Testis (tissue), 3 donors: ENCODE results near the gene ABCA3. TPM values are rescaled to one million over a fixed set of nuclear protein-coding genes. Genes with fewer than 3 reads are reported as not detected.

ENCODE experiments used
- DNase-seq: peaks from one replicate; pipeline ENCODE4 v3.0.0-alpha.2; 2019
- H3K27ac ChIP-seq, 2 donors: fragments of 200-600 bp; sonication (generic); one replicate each; pipeline ENCODE4 v1.5.1; 2019
- H3K27me3 ChIP-seq: fragments of 200-600 bp; sonication (generic); one replicate; pipeline ENCODE4 v1.5.1; 2019
- H3K36me3 ChIP-seq: fragments of 200-600 bp; sonication (generic); one replicate; pipeline ENCODE4 v1.5.1; 2017; ENCODE audit warnings: low read depth; ENCODE audit errors: missing control alignments
- H3K4me1 ChIP-seq: fragments of 200-600 bp; sonication (generic); one replicate; pipeline ENCODE4 v1.5.1; 2019
- H3K4me3 ChIP-seq, 2 donors: fragments of 200-600 bp; sonication (generic); one replicate each; pipeline ENCODE4 v1.5.1; 2017 to 2019
- H3K9me3 ChIP-seq: fragments of 200-600 bp; sonication (generic); one replicate; pipeline ENCODE4 v1.5.1; 2017
- CTCF ChIP-seq, 3 experiments: fragments of 450-650 bp in 2 of 3; fragments of 200-600 bp in 1 of 3; sonication (generic) in 1 of 3; IDR thresholded peaks; one replicate each; pipeline ENCODE4 v1.5.1; 2016 to 2019; ENCODE audit warnings: antibody characterized with exemption in 3 of 3, mild to moderate bottlenecking in 2 of 3, moderate library complexity in 1 of 3
- POLR2A ChIP-seq: fragments of 450-650 bp; IDR thresholded peaks from one replicate; pipeline ENCODE4 v1.6.1; 2017; ENCODE audit warnings: antibody characterized with exemption, mild to moderate bottlenecking, moderate library complexity
- WGBS, 2 donors: methylation state at CpG; one replicate each; pipeline ENCODE4 v1.1.5; 2018; 5-methylcytosine and 5-hydroxymethylcytosine counted together
- intact Hi-C: fragments of 100-400 bp; cut with DNase I; formaldehyde crosslinking; loops from one replicate; pipeline ENCODE4 v1.15.1; 2023; ENCODE audit warnings: low total_unique reads
- polyA plus RNA-seq: library from polyadenylated mRNA; stranded (reverse); fragments of 350-450 nt; fragmentation: Illumina TruSeq; extraction: RNeasy Lipid Tissue Mini Kit (QIAGEN cat#74804); gene quantifications from one replicate; pipeline ENCODE4 v1.2.3, GENCODE V29; 2014; ENCODE audit warnings: low read depth, low replicate concordance; ENCODE audit not compliant: insufficient read depth
- total RNA-seq, 2 donors: library from RNA; depleted of rRNA; stranded (reverse); fragments of >200 nt; gene quantifications; one replicate each; pipeline ENCODE4 v1.2.3, GENCODE V29; 2016

Gene ABCA3
- total and polyA plus RNA-seq, 3 donors from 2014 or later, result 24.5 to 38.1 (median 35.1) TPM

GRCh38 chr16:2325181-2325580 lies 15.3 kb downstream of the ABCA3 start:
- WGBS, 2 donors, result 85 to 89% methylated on average over 7 of the region's 7 CpGs
- intact Hi-C loops, result no loop called here

GRCh38 chr16:2324296-2324859 lies 16.1 kb downstream of the ABCA3 start:
- intact Hi-C loops, result no loop called here
- Histone ChIP-seq H3K9me3 (no peaks in the 10 kb centered on the region), H3K27ac (no peak overlapping the region), H3K27me3 (no peaks in the 10 kb centered on the region), H3K36me3 (no peaks in the 10 kb centered on the region), H3K4me3 (no peak overlapping the region), H3K4me1 (no peaks in the 10 kb centered on the region)
- DNase-seq, result no peak
- TF ChIP-seq POLR2A, result no peak
- no peak for TF ChIP-seq CTCF (IDR thresholded peaks at IDR 0.05)
- WGBS, 2 donors, result 90 to 94% methylated on average over 26 of the region's 26 CpGs

More at GRCh38 chr16:2325181-2325580, 15.3 kb downstream of the ABCA3 start:
- Histone ChIP-seq H3K27ac (no peak overlapping the region), H3K27me3 (no peaks in the 10 kb centered on the region), H3K4me1 (no peaks in the 10 kb centered on the region), H3K4me3 (no peak overlapping the region), H3K9me3 (no peaks in the 10 kb centered on the region), H3K36me3 (no peaks in the 10 kb centered on the region)
- TF ChIP-seq POLR2A (no peak), CTCF (IDR thresholded peaks at IDR 0.05) (no peak)
- DNase-seq, result no peak

- H3K4me1 ChIP-seq, result no peaks in the 10 kb centered on the region
- TF ChIP-seq POLR2A, result no peak
- H3K36me3 ChIP-seq, result no peaks in the 10 kb centered on the region
- no peaks in the 10 kb centered on the region for H3K27me3 ChIP-seq
- no peak overlapping the region for H3K27ac ChIP-seq
- no peak overlapping the region for H3K4me3 ChIP-seq
- intact Hi-C loops, result no loop called here
- no peaks in the 10 kb centered on the region for H3K9me3 ChIP-seq
- 88 to 89% methylated on average over 8 of the region's 8 CpGs for WGBS, 2 donors
- DNase-seq, result no peak
Observed at GRCh38 chr16:2323701-2324100, 16.8 kb downstream of the ABCA3 start.

- 93 to 95% methylated on average over 16 to 23 of the region's 23 CpGs for WGBS, 2 donors
- H3K27me3 ChIP-seq, result no peaks in the 10 kb centered on the region
- no peak overlapping the region for H3K4me3 ChIP-seq
- intact Hi-C loops, result no loop called here
- H3K36me3 ChIP-seq, result no peaks in the 10 kb centered on the region
- no peaks in the 10 kb centered on the region for H3K9me3 ChIP-seq
- no peak overlapping the region for H3K27ac ChIP-seq
- H3K4me1 ChIP-seq, result no peaks in the 10 kb centered on the region
- DNase-seq, result no peak
- TF ChIP-seq POLR2A (no peak), CTCF (IDR thresholded peaks at IDR 0.05) (no peak)
Observed at GRCh38 chr16:2319606-2320005, 20.9 kb downstream of the ABCA3 start.

- H3K27me3 ChIP-seq, result no peaks in the 10 kb centered on the region
- H3K4me3 ChIP-seq, result no peak overlapping the region
- 92 to 94% methylated on average over 17 to 26 of the region's 26 CpGs for WGBS, 2 donors
- no peak overlapping the region for H3K27ac ChIP-seq
- intact Hi-C loops, result no loop called here
- no peak for DNase-seq
- no peaks in the 10 kb centered on the region for H3K36me3 ChIP-seq
- H3K4me1 ChIP-seq, result no peaks in the 10 kb centered on the region
- H3K9me3 ChIP-seq, result no peaks in the 10 kb centered on the region
- TF ChIP-seq POLR2A (no peak), CTCF (IDR thresholded peaks at IDR 0.05) (no peak)
Observed at GRCh38 chr16:2317231-2318020, 23.1 kb downstream of the ABCA3 start.
